Keratinocyte (primary cell): ENCODE measurements around the gene HOXB8. TPM values are rescaled to one million over a fixed set of nuclear protein-coding genes. Genes with fewer than 3 reads are reported as not detected.
A peak's percentile ranks its signal among the peaks of the same experiment; 100 is the strongest.

Experiments used
- DNase-seq: peaks from one replicate; pipeline ENCODE4 v3.0.0-alpha.2; 2011; ENCODE audit warnings: low read depth, missing footprints, low spot score
- FAIRE-seq: peaks from 2 replicates; lab custom pipeline; 2011; peaks lifted over from hg19 to GRCh38; lab: Jason Lieb, UNC
- H2AFZ ChIP-seq: 2 replicates; pipeline ENCODE4 v1.6.0; 2012; ENCODE audit warnings: low read length, control low read depth, inconsistent platforms; ENCODE audit not compliant: control insufficient read depth
- H3K27ac ChIP-seq: 2 replicates; pipeline ENCODE4 v1.5.1; 2011; ENCODE audit warnings: low read length; ENCODE audit not compliant: control insufficient read depth, insufficient read depth
- H3K27me3 ChIP-seq: 3 replicates; pipeline ENCODE4 v1.6.0; 2011; ENCODE audit warnings: low read length; ENCODE audit not compliant: control insufficient read depth, insufficient read depth; ENCODE audit errors: extremely low read depth
- H3K36me3 ChIP-seq, 2 experiments: 2 replicates in 1 of 2; 3 replicates in 1 of 2; pipeline ENCODE4 v1.5.1; 2011; ENCODE audit warnings: low read length in 2 of 2, mild to moderate bottlenecking in 1 of 2; ENCODE audit not compliant: control insufficient read depth in 2 of 2, insufficient read depth in 2 of 2; ENCODE audit errors: extremely low read depth in 1 of 2
- H3K4me1 ChIP-seq: 3 replicates; pipeline ENCODE4 v1.5.1; 2011; ENCODE audit warnings: low read length; ENCODE audit not compliant: control insufficient read depth, insufficient read depth; ENCODE audit errors: extremely low read depth
- H3K4me2 ChIP-seq: 3 replicates; pipeline ENCODE4 v1.6.0; 2011; ENCODE audit warnings: low read depth, low read length; ENCODE audit not compliant: control insufficient read depth, insufficient read depth; ENCODE audit errors: extremely low read depth
- H3K4me3 ChIP-seq, 3 experiments: fragments of 200-600 bp in 1 of 3; sonication (generic) in 1 of 3; 2 replicates in 2 of 3; 3 replicates in 1 of 3; pipeline ENCODE4 v1.5.1; 2011 to 2016; ENCODE audit warnings: low read length in 3 of 3, mild to moderate bottlenecking in 3 of 3, control low read depth in 2 of 3, inconsistent platforms in 1 of 3, low read depth in 1 of 3, mixed read lengths in 1 of 3, mixed run types in 1 of 3, moderate library complexity in 1 of 3; ENCODE audit not compliant: control insufficient read depth in 2 of 3, insufficient read depth in 2 of 3; ENCODE audit errors: extremely low read depth in 1 of 3
- H3K79me2 ChIP-seq: 2 replicates; pipeline ENCODE4 v1.6.0; 2012; ENCODE audit warnings: low read length; ENCODE audit not compliant: control insufficient read depth, insufficient read depth
- H3K9ac ChIP-seq: 3 replicates; pipeline ENCODE4 v1.6.0; 2011; ENCODE audit warnings: low read length; ENCODE audit not compliant: control insufficient read depth, insufficient read depth; ENCODE audit errors: extremely low read depth
- H3K9me1 ChIP-seq: 3 replicates; pipeline ENCODE4 v1.6.0; 2011; ENCODE audit warnings: low read length; ENCODE audit not compliant: control insufficient read depth, insufficient read depth; ENCODE audit errors: extremely low read depth
- H3K9me3 ChIP-seq: 2 replicates; pipeline ENCODE4 v1.5.1; 2012; ENCODE audit warnings: low read depth, low read length; ENCODE audit not compliant: control insufficient read depth
- H4K20me1 ChIP-seq: 3 replicates; pipeline ENCODE4 v1.6.0; 2011; ENCODE audit warnings: low read length; ENCODE audit not compliant: control insufficient read depth, insufficient read depth; ENCODE audit errors: extremely low read depth
- CTCF ChIP-seq, 3 experiments: IDR thresholded peaks in 1 of 3; conservative IDR thresholded peaks in 1 of 3; optimal IDR thresholded peaks in 1 of 3; 2 replicates in 2 of 3; 3 replicates in 1 of 3; pipeline versions ENCODE3 to v1.5.1; 2011; ENCODE audit warnings: low read length in 3 of 3, mild to moderate bottlenecking in 3 of 3, moderate library complexity in 2 of 3, control low read depth in 1 of 3, inconsistent platforms in 1 of 3; ENCODE audit not compliant: insufficient read depth in 2 of 3; ENCODE audit errors: extremely low read depth in 1 of 3
- EZH2 ChIP-seq: IDR thresholded peaks from one replicate; pipeline ENCODE4 v1.6.1; 2012; ENCODE audit warnings: inconsistent platforms, mild to moderate bottlenecking, low read length, moderate library complexity
- dilution Hi-C: fragments of 300-500 bp; cut with MboI; formaldehyde crosslinking; loops from one replicate; pipeline ENCODE4 v1.7.0; 2020; ENCODE audit warnings: low sequenced_read_pairs; ENCODE audit not compliant: extremely low pct_ligation_motif_present
- polyA plus RNA-seq, 5 experiments: library from polyadenylated mRNA; depleted of rRNA in 3 of 5; stranded (reverse) in 3 of 5; stranded (forward) in 1 of 5; unstranded in 1 of 5; fragments of >200 nt; gene quantifications; 1 replicate in 1 of 5; 2 replicates in 3 of 5; 3 replicates in 1 of 5; pipeline versions ENCODE4 v1.2.1 to v1.2.3, GENCODE V29; 2011 to 2012; ENCODE audit warnings: missing spikeins in 2 of 5, low read depth in 1 of 5, low replicate concordance in 1 of 5

HOXB8 gene
- polyA plus RNA-seq, 1 donor (not counting 4 experiments of a cell fraction or from before 2014, with no cell fraction given) = not detected

GRCh38 chr17:48613862-48614694, 1.0 kb downstream of the HOXB8 start:
- peak overlapping the region in 1 of 3 experiments; percentile 18 for H3K4me3 ChIP-seq
- H3K27me3 ChIP-seq = peaks cover 93% of the 10 kb centered on the region

GRCh38 chr17:48612854-48613691, 2.0 kb downstream of the HOXB8 start:
- no peaks in the 10 kb centered on the region for H3K79me2 ChIP-seq
- no peak overlapping the region for H3K27ac ChIP-seq
- FAIRE-seq (no peak), DNase-seq (no peak)
- dilution Hi-C loops = no loop called here
- peaks cover 2% of the 10 kb centered on the region for H3K9me1 ChIP-seq
- peak overlapping the region; percentile 71 for H3K4me2 ChIP-seq
- TF ChIP-seq EZH2 (peak; percentile 79), CTCF (optimal IDR thresholded peaks at IDR 0.05 in 1 of 3, IDR thresholded peaks at IDR 0.05 in 1 of 3, conservative IDR thresholded peaks at IDR 0.05 in 1 of 3; ENCODE audit: extremely low read depth in 1 of 3, insufficient read depth in 2 of 3, low read length in 3 of 3) (peak; percentile 7 to 38 (median 34))
- H3K4me3 ChIP-seq = peak overlapping the region in 2 of 3 experiments; percentile 20 to 36
- H3K4me1 ChIP-seq = peaks cover 8% of the 10 kb centered on the region
- peaks cover 91% of the 10 kb centered on the region for H3K27me3 ChIP-seq
- H2AFZ ChIP-seq = peak overlapping the region; percentile 39
- H4K20me1 ChIP-seq = no peaks in the 10 kb centered on the region
- H3K9ac ChIP-seq = no peak overlapping the region
- H3K36me3 ChIP-seq = no peaks in the 10 kb centered on the region
- H3K9me3 ChIP-seq = no peaks in the 10 kb centered on the region

More at GRCh38 chr17:48613862-48614694, 1.0 kb downstream of the HOXB8 start:
- Histone ChIP-seq H2AFZ (no peak overlapping the region), H3K9me3 (no peaks in the 10 kb centered on the region), H3K4me2 (peak overlapping the region; percentile 45), H3K27ac (no peak overlapping the region), H3K4me1 (peaks cover 8% of the 10 kb centered on the region), H3K9me1 (peaks cover 2% of the 10 kb centered on the region), H4K20me1 (no peaks in the 10 kb centered on the region), H3K9ac (no peak overlapping the region), H3K79me2 (no peaks in the 10 kb centered on the region), H3K36me3 (no peaks in the 10 kb centered on the region)
- dilution Hi-C loops = no loop called here
- no peak for FAIRE-seq
- TF ChIP-seq EZH2 (peak; percentile 97), CTCF (optimal IDR thresholded peaks at IDR 0.05 in 1 of 3, IDR thresholded peaks at IDR 0.05 in 1 of 3, conservative IDR thresholded peaks at IDR 0.05 in 1 of 3; ENCODE audit: extremely low read depth in 1 of 3, insufficient read depth in 2 of 3, low read length in 3 of 3) (no peak)
- DNase-seq = no peak
